ENCODE measurements around the gene ZFYVE27. TPM values are rescaled to one million over a fixed set of nuclear protein-coding genes. Genes with fewer than 3 reads are reported as not detected.
A peak's percentile ranks its signal among the peaks of the same experiment; 100 is the strongest.

The ZFYVE27 gene
- total RNA-seq, 2 donors from 2014 or later = 14.8 to 32.6 TPM

DNA sequence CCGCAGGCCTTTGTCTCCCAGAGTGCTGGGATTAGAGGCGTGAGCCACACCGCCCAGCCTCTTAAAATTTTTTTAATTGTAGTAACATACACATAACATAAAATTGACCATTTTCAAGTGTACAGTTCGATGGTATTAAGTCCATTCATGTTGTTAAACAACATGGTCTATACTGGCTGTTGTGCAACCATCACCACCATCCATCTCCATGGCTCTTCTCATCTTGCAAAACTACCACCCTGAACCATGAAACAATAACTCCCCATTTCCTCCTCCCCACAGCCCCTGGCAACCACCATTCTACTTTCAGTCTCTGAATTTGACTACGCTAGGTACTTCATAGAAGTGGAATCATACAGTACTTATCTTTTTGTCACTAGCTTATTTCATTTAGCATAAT, 7.9 kb upstream of the ZFYVE27 start:
- no peak for DNase-seq
- no peaks in the 10 kb centered on the region for H3K36me3 ChIP-seq (replicated peaks in 1 of 2; ENCODE audit: insufficient read depth in 1 of 2, low read depth in 2 of 2)
- peaks cover 6% of the 10 kb centered on the region for H3K4me1 ChIP-seq
- 79% methylated on average over 5 of the region's 5 CpGs for WGBS, 2 donors
- intact Hi-C loops (cut with DNase I) = loop anchor here (10.0 kb wide), 1 partner anchor 154 kb away; the partner anchor contains the start of gene ANKRD2
- no peak overlapping the region for H3K27ac ChIP-seq
- H3K27me3 ChIP-seq = no peaks in the 10 kb centered on the region
- no peak overlapping the region for H3K4me3 ChIP-seq
- H3K9me3 ChIP-seq = no peaks in the 10 kb centered on the region
- TF ChIP-seq, protein P1, sequence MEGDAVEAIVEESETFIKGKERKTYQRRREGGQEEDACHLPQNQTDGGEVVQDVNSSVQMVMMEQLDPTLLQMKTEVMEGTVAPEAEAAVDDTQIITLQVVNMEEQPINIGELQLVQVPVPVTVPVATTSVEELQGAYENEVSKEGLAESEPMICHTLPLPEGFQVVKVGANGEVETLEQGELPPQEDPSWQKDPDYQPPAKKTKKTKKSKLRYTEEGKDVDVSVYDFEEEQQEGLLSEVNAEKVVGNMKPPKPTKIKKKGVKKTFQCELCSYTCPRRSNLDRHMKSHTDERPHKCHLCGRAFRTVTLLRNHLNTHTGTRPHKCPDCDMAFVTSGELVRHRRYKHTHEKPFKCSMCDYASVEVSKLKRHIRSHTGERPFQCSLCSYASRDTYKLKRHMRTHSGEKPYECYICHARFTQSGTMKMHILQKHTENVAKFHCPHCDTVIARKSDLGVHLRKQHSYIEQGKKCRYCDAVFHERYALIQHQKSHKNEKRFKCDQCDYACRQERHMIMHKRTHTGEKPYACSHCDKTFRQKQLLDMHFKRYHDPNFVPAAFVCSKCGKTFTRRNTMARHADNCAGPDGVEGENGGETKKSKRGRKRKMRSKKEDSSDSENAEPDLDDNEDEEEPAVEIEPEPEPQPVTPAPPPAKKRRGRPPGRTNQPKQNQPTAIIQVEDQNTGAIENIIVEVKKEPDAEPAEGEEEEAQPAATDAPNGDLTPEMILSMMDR (IDR thresholded peaks at IDR 0.05) = no peak
- TF ChIP-seq POLR2A (IDR thresholded peaks at IDR 0.05) = no peak
- no peak for ATAC-seq

- no peaks in the 10 kb centered on the region for H3K27me3 ChIP-seq
- TF ChIP-seq, protein P1 (IDR thresholded peaks at IDR 0.05) = peak; percentile 59 to 94 (median 88)
- no peak for TF ChIP-seq POLR2A (IDR thresholded peaks at IDR 0.05)
- 37 to 52% methylated on average over 9 of the region's 9 CpGs for WGBS, 2 donors
Observed at GRCh38 chr10:97731346-97732051, 5.4 kb upstream of the ZFYVE27 start.

DNA sequence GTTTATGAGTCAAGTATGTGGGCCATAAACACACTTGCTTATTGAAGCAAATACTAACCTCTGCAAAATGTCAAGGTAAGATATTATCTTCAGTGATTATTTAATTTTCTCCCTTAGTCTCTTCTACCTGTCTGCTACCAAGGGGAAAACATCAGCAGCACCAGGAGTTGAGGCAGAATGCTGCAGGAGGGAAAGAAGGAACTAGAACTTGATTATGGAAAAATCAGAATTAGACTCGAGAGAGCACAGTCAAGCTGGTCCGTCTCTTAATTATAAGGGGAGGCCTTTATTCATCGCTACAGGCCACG, 4.9 kb upstream of the ZFYVE27 start:
- H3K36me3 ChIP-seq (replicated peaks in 1 of 2; ENCODE audit: insufficient read depth in 1 of 2, low read depth in 2 of 2) = no peaks in the 10 kb centered on the region
- H3K27ac ChIP-seq = no peak overlapping the region
- intact Hi-C loops (cut with DNase I) = no loop called here
- no peaks in the 10 kb centered on the region for H3K27me3 ChIP-seq
- WGBS, 2 donors = 64 to 65% methylated on average over 4 of the region's 4 CpGs
- no peak overlapping the region for H3K4me3 ChIP-seq
- ATAC-seq = no peak
- no peaks in the 10 kb centered on the region for H3K9me3 ChIP-seq
- DNase-seq = no peak
- H3K4me1 ChIP-seq = peaks cover 5% of the 10 kb centered on the region
- TF ChIP-seq, protein P1 (IDR thresholded peaks at IDR 0.05) = no peak
- no peak for TF ChIP-seq POLR2A (IDR thresholded peaks at IDR 0.05)

More at GRCh38 chr10:97731346-97732051, 5.4 kb upstream of the ZFYVE27 start:
- Histone ChIP-seq H3K36me3 (replicated peaks in 1 of 2; ENCODE audit: insufficient read depth in 1 of 2, low read depth in 2 of 2) (no peaks in the 10 kb centered on the region), H3K4me3 (no peak overlapping the region), H3K9me3 (no peaks in the 10 kb centered on the region), H3K4me1 (peaks cover 6% of the 10 kb centered on the region), H3K27ac (no peak overlapping the region)
- intact Hi-C loops (cut with DNase I) = no loop called here
- ATAC-seq = peak; percentile 83
- peak; percentile 74 to 82 (median 78) for DNase-seq

- 70 to 76% methylated on average over 5 of the region's 5 CpGs for WGBS, 2 donors
- Histone ChIP-seq H3K27me3 (no peaks in the 10 kb centered on the region), H3K4me3 (no peak overlapping the region), H3K36me3 (replicated peaks in 1 of 2; ENCODE audit: insufficient read depth in 1 of 2, low read depth in 2 of 2) (no peaks in the 10 kb centered on the region), H3K9me3 (no peaks in the 10 kb centered on the region), H3K4me1 (peaks cover 11% of the 10 kb centered on the region), H3K27ac (no peak overlapping the region)
- intact Hi-C loops (cut with DNase I) = no loop called here
- DNase-seq (no peak), ATAC-seq (no peak)
- TF ChIP-seq POLR2A (IDR thresholded peaks at IDR 0.05) = no peak
- TF ChIP-seq, protein P1 (IDR thresholded peaks at IDR 0.05) = no peak
Observed at GRCh38 chr10:97733256-97733655, 3.7 kb upstream of the ZFYVE27 start.

DNA sequence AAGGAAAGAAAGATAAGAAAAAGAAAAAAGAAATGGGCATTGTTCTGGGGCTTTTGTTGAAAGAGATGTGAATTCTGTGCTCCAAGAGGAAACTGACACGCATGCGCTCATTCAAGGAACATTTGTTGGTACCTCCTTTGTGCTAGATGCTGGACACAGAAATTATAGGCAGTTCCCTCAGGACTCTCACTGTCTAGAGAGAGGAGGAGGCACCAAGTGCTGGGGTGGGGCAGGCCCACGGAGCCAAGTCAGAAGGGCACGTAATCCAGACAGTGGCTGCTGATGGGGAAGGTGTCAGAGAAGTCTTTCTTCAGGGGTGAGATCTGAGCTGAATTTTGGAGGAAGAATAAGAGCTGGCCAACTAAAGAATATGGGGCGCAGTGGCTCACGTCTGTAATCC, 2.9 kb upstream of the ZFYVE27 start:
- Histone ChIP-seq H3K27me3 (no peaks in the 10 kb centered on the region), H3K4me1 (peaks cover 16% of the 10 kb centered on the region), H3K9me3 (no peaks in the 10 kb centered on the region), H3K4me3 (no peak overlapping the region), H3K27ac (no peak overlapping the region), H3K36me3 (replicated peaks in 1 of 2; ENCODE audit: insufficient read depth in 1 of 2, low read depth in 2 of 2) (no peaks in the 10 kb centered on the region)
- WGBS, 2 donors = 76 to 89% methylated on average over 6 of the region's 6 CpGs
- TF ChIP-seq, protein P1 (IDR thresholded peaks at IDR 0.05) = no peak
- no peak for TF ChIP-seq POLR2A (IDR thresholded peaks at IDR 0.05)
- intact Hi-C loops (cut with DNase I) = no loop called here
- DNase-seq (no peak), ATAC-seq (no peak)

Measured in body of pancreas (tissue), 4 donors.